ENCODE results near the gene GABRA1.

GRCh38 chr5:161851691-161852299, 3.9 kb downstream of the GABRA1 start:
- no peak for TF ChIP-seq YY1 (IDR thresholded peaks at IDR 0.05; ENCODE audit: insufficient read depth, insufficient read length)
- no peak for TF ChIP-seq ZNF274 (IDR thresholded peaks at IDR 0.05; ENCODE audit: low read depth, low read length)
- TF ChIP-seq SUZ12 (IDR thresholded peaks at IDR 0.05; ENCODE audit: extremely low read depth, insufficient read depth, insufficient read length): no peak

Measured in NT2/D1 (cell line).